ENCODE results near the gene FAM156B.
"Not testable (repeated sequence)": the region's sequence is repeated elsewhere in the genome, so short reads cannot be mapped to it uniquely, and the experiment has no call there.

Gene FAM156B

GRCh38 chrX:52896855-52897709, at the start of gene FAM156B:
Gene FAM156B (plus strand): TSS chrX:52897330. CDS start chrX:52907226, 9,896 bp downstream.
- H3K4me3 ChIP-seq (ENCODE audit: low read length); DNase-seq (ENCODE audit: low read depth): not testable (repeated sequence)

- no peak for TF ChIP-seq CTCF (conservative IDR thresholded peaks at IDR 0.05; ENCODE audit: low read depth, low read length)
- no peak overlapping the region for H3K4me3 ChIP-seq (ENCODE audit: low read length)
- no peak for DNase-seq (ENCODE audit: low read depth)
These were observed 44.8 kb upstream of the FAM156B start for GRCh38 chrX:52852110-52852860.

GRCh38 chrX:52856991-52857525, 40.1 kb upstream of the FAM156B start:
- not testable (repeated sequence) for DNase-seq (ENCODE audit: low read depth); H3K4me3 ChIP-seq (ENCODE audit: low read length)

- no peak overlapping the region for H3K4me3 ChIP-seq (ENCODE audit: low read length)
- no peak for TF ChIP-seq CTCF (conservative IDR thresholded peaks at IDR 0.05; ENCODE audit: low read depth, low read length)
- no peak for DNase-seq (ENCODE audit: low read depth)
These were observed 31.7 kb upstream of the FAM156B start for GRCh38 chrX:52865343-52865998.

- DNase-seq (ENCODE audit: low read depth) = no peak
- TF ChIP-seq CTCF (conservative IDR thresholded peaks at IDR 0.05; ENCODE audit: low read depth, low read length) = no peak
These were observed 29.4 kb upstream of the FAM156B start, which contains the start of gene XAGE3 for GRCh38 chrX:52867610-52868348. Gene XAGE3 (minus strand): TSS chrX:52868083. CDS start chrX:52867133, 950 bp downstream.

GRCh38 chrX:52870046-52870445, 27.1 kb upstream of the FAM156B start:
- no peak for DNase-seq (ENCODE audit: low read depth)
- no peak overlapping the region for H3K4me3 ChIP-seq (ENCODE audit: low read length)
- no peak for TF ChIP-seq CTCF (conservative IDR thresholded peaks at IDR 0.05; ENCODE audit: low read depth, low read length)

More at GRCh38 chrX:52867610-52868348, 29.4 kb upstream of the FAM156B start, which contains the start of gene XAGE3:
- H3K4me3 ChIP-seq (ENCODE audit: low read length) = no peak within 1 kb of the TSS

- not testable (repeated sequence) for DNase-seq (ENCODE audit: low read depth); H3K4me3 ChIP-seq (ENCODE audit: low read length)
These were observed 23.3 kb upstream of the FAM156B start for GRCh38 chrX:52873825-52874224.

GRCh38 chrX:52874661-52875060, 22.5 kb upstream of the FAM156B start:
- H3K4me3 ChIP-seq (ENCODE audit: low read length) = no peak overlapping the region
- no peak for DNase-seq (ENCODE audit: low read depth)
- TF ChIP-seq CTCF (conservative IDR thresholded peaks at IDR 0.05; ENCODE audit: low read depth, low read length) = no peak

GRCh38 chrX:52875436-52875835, 21.7 kb upstream of the FAM156B start:
- DNase-seq (ENCODE audit: low read depth); H3K4me3 ChIP-seq (ENCODE audit: low read length): not testable (repeated sequence)

- not testable (repeated sequence) for DNase-seq (ENCODE audit: low read depth); H3K4me3 ChIP-seq (ENCODE audit: low read length)
These were observed 20.7 kb upstream of the FAM156B start for GRCh38 chrX:52876386-52876785.

- not testable (repeated sequence) for DNase-seq (ENCODE audit: low read depth); H3K4me3 ChIP-seq (ENCODE audit: low read length)
These were observed 9.7 kb upstream of the FAM156B start for GRCh38 chrX:52887459-52887858.

All from retinal pigment epithelial cell (primary cell).